Stimulated activated CD4-positive, alpha-beta T cell treated with anti-CD3 and anti-CD28 coated beads, Interleukin-2, amount 100 ng/mL, for 24 hours (primary cell): Measurements from ENCODE around the gene UBQLN4.
"Not testable (repeated sequence)": the region's sequence is repeated elsewhere in the genome, so short reads cannot be mapped to it uniquely, and the experiment has no call there.

Source experiments
- DNase-seq, 2 donors: peaks; one replicate each; pipeline ENCODE4 v3.0.0-alpha.2; 2020

UBQLN4 gene

DNA sequence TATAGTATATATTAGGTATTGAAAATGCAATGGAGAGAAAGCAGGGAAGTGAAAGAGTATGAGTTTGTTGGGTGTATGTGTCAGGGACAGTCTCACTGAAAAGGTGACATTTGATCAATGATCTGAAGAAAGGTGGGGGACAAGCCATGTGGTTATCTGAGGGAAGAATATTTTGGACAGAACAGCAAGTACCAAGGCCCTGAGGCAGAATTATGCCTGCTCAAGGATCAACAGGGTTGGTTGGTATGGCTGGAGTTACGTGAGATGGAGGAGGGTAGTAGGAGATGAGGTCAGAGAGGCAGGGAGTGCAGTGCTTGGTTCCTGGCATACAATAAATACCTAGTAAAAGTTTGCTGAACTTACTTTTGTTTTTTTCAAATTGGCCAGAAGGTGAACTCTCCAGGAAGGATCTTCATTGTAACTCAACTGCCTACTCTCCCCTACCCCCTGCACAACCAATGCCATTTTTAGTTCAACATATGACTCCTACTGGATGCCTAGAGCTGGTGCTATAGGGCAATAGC is 2.8 kb upstream of the UBQLN4 start:
- no peak for DNase-seq

GRCh38 chr1:156055281-156056048 is 1.9 kb upstream of the UBQLN4 start:
- DNase-seq: no peak

GRCh38 chr1:156054500-156055280 is 1.1 kb upstream of the UBQLN4 start, which contains the start of gene LAMTOR2:
Gene LAMTOR2 (plus strand): TSS chr1:156054782. CDS start chr1:156054890, 108 bp downstream.
- DNase-seq: peak; percentile 98

DNA sequence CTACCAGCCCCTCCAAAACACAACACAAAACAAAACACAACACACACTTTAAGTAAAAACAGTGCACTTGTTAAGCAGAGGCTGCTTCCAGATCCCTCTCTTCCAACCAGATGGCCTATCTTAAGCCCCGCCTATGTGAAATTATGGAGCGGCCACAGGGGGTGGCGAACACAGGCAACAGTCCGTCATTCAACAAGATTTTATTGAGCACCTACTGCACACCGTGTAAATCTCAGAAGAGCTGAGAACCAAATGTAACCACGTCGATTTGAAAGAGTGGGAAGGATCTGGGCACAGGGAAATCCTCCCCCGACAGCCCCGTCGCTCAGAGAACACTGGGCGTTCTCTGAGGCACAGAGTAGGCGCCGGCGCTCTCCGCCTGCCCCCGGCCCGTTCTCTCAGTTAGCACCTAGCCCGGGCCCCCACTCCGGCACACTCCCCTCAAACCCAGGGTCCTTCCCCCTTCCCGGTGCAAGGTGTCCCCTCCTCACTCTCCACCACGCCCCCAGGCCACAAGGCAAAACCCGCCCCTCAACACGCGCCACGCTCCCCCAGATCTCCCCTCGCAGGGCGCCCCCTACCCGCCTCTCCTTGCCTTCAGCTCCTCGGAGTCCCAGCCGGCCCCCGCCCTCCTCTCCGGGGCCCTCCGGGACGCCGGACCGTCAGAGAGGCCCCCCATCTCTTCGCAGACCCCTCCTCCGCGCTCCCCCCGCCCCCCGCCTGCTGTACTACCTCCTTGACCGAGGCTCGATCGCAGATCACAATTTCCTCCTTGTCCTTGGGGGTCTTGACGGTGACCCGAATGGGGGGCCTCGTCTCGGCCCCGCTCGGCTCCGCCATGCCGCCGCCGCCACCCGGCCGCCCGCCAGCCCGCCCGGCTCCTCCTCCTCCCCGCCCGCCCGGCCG is 483 bp downstream of the UBQLN4 start:
- peak; percentile 76 to 77 for DNase-seq

DNA sequence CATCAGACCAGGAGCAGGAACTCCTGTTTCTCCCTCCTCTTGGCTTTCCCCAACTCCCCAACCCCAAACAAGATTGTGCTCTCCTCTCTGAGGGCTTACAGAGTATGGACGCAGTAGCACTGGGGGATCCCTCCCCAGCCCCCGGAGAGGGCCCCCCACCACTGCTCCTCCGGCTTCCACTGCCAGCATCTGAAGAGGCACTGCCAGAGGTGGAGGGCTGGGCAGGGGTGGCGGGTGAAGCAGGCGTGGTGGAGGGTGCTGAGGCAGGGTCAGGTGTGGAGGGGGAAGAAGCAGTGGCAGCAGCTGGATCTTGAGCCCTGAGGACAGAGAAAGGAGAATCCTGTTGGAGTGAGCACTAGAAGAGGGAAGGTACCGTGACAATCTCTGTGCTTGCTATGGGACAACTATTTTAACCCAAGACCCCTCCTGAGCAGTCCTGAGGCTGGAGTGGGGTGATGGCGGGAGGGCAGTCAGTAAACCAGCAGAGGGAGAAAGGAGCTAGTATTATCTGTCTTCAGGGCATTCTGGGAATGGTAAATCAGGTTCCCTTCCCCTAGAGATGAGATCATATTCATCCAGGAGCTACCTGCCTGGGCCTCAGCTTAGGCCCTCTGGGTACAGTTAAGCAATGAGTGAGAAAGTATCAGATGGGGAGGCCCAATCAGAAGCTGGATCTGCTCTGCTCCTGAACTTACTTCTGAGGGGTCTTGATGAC is 2.4 kb downstream of the UBQLN4 start:
- DNase-seq: no peak

DNA sequence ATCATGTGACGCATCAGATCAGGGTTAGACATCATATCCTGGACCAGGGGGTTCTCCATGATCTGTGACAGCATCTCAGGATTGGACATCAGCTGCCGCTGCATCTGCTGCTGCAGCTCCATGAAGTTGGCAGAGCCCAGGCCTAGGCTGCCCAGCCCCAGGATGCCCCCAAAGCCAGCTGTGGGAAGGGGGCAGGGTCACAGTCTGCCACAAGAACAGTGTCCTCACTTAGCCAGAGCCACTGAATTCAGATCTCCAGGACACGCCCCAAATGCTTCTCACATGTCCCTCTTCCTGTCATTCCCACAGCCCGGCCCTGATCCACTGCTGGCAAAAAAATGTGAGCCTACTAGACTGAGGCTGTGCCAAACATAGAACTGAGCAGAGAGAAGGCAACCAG is 3.2 kb downstream of the UBQLN4 start:
- DNase-seq: no peak

DNA sequence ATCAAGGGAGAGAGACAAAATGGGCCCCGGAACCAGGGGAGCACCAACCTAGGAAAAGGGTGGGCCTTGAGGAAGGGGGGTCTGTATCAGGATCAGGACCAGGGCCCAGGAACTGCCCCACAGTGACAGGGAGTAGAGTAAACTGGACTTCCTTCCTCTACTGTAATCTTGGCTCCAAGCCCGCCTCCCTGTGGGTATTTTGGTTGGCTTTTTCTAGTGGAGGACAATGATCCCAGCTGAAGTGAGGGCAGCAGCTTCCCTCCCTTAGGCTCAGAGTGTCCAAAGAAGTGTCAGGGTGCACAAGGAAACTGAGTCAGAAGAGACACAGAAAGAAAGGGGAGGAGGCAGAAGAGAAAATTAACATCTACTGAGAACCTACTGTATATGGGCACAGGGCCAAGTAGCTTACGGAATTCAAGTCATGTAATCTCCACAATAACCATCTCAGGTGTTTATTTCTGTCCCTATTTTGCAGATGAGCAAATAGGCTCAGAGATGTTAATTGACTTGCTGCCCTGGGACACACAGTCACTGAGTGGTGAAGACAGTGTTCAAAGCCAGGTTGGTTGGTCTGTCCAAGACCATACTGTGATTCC is 4.8 kb downstream of the UBQLN4 start:
- DNase-seq: no peak

DNA sequence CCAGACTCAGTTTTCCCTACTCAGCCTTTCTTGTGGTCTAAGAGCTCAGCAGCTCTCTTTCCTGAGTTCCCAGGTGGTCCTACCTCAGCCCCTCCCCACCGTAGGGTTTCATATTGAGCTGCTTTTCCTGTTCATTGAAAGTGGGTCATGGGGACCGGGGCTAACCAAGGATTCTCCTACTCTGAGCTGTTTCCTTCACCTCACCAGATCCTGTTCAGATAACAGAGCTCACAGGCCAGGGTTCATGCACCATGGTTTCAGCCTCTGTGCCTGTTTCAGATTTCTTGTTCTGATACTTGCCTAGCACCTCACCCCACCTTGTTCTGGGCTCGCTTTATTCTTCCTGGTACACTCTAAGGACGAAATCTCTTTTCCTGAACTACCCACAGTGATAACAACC is 8.5 kb downstream of the UBQLN4 start:
- DNase-seq: no peak

DNA sequence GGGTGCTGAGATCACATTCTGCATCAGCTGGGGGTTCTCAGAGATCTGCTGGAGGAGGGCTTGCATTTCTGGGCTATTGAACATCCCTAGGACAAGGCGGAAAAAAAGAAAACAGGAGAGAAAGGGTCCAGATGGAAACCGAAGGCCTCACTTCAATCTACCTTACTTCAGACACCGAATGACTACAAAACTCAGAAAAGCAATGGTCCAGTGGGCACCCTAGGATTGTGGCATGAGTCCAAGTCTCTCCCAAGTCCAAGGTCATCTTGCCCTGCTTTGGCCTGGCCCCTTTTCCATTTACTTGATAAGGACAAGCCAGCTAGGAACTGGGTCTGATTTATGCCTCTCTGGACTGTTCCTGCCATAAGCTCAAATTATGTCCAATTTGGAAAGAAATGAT is 10.8 kb downstream of the UBQLN4 start:
- DNase-seq: no peak

- DNase-seq: not testable (repeated sequence)
Measured at GRCh38 chr1:156034991-156035390, 18.6 kb downstream of the UBQLN4 start.

- no peak for DNase-seq
Measured at GRCh38 chr1:156033011-156033410, 20.6 kb downstream of the UBQLN4 start.

GRCh38 chr1:156026588-156026987 is 27.0 kb downstream of the UBQLN4 start:
- DNase-seq: no peak

DNA sequence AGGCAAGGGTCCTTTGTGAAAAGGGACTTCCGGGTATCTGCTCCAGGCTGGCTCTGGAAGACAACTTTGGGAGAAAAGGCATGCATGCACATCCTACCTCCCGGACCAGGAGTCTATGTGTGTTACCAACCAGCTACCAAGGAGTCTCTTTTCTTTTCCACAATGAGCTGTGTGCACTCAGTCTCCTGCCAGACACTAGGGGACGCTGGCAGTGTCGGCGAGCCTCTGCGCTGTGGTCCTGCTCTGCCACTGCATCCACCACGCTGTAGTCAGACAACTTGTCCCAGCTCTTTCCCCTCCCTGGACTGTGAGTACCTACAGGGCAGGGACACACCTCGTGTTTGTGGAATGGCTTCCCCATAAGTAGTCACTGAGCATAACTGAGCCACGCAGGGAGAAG is 27.7 kb downstream of the UBQLN4 start:
- DNase-seq: peak; percentile 26 to 44

- DNase-seq: no peak
Measured at GRCh38 chr1:156024801-156025200, 28.8 kb downstream of the UBQLN4 start.

DNA sequence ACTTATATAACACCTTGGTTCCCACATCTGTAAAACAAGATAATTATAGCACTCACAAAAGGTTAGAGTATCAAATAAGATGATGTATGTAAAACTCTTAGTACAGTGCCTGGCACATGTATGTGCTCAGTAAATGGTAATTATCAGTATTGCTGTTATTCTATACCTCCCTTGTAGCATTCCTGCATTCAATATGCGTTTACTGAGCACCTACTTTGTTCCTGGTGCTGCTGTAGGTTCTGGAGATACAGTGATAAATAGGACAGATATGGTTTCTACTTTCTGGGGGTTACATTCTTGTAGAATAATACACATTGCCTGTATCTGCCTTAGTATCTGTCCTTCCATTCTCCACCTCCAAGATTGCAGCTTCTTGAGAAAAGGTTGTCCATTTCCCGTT is 31.6 kb downstream of the UBQLN4 start:
- DNase-seq: no peak

- DNase-seq: no peak
Measured at GRCh38 chr1:156021093-156021428, 32.5 kb downstream of the UBQLN4 start.

DNA sequence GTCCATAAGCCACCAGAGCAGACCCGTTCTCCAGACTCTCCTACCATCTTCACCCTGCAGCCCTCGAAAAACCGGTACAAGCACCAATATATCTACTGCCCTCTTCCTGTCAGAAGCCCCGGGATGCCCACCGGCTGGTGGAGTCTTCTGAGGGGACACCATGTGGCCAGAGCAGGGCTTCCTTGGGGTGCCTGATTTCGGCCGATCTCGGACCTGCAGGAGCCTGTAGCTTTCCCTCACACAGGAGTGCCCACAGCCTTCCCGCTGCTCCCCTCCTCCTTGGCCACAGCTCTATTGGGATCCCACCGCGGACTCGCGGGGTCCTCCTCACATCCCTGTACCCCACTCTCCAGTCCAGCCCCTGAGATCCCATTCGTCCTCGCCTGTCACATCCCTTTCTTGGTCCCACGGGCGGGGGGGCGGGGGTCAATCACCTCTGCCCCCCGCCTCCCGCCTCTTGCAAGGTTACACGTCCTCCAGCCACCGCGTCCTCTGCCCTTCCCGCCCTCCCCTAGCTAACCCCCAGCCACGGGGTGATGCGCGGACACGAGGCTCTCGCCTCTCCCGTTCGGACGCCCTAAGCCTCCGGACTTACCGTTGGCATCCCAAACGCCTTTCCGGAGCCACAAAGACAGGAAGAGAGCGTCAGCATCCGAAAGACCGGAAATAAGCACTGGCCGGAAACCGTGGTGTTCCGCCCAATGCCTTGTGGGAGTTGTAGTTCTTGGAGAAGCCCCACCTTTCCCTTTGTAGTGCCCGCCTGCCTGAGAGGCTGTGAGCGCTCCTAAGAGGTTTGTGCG is 33.1 kb downstream of the UBQLN4 start, which contains the start of gene SSR2:
Gene SSR2 (minus strand): TSS at position 659 of the 800 bp plus-strand sequence. CDS start 784 bp downstream, outside the sequence.
- peak; percentile 82 to 85 for DNase-seq

- no peak for DNase-seq
Measured at GRCh38 chr1:156019946-156020292, 33.7 kb downstream of the UBQLN4 start.

GRCh38 chr1:156014829-156015228 is 38.8 kb downstream of the UBQLN4 start:
- DNase-seq: no peak

DNA sequence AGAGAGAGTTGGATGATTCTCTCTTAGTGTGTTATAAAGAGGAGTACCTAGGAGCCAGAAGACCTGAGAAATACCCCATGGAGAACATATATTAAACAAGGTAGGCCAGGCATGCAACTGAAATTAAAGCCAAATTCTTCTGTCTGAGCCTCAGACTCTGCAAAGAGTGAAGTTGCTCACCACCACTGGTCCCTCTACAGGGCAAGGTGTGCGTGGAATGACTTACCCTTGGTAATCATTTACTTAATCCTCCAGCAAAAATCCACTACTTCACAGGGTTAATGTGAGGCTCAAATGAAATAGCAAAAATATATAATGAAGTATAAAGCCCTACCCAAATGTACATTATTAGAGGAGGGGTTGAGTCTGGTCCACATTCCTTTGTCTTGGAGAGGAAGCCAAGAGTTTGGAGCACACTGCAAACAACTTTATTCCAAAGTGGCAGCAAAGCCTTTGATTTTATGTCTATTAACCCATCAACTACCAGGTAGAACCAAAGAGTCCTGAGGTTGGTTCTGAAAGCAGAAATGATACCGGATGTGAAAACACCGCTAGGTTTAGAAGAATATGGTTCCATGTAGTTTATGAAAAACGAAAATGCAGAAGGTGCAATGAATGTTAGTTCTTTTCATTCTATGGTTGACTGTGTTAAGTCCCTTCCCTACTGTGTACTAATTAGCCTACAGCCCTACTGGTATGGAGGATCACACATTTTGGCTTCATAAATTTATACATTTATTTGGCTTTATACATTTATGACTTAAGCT is 41.4 kb downstream of the UBQLN4 start:
- no peak for DNase-seq
